ENCODE measurements around the gene LRRC8D.

DNA sequence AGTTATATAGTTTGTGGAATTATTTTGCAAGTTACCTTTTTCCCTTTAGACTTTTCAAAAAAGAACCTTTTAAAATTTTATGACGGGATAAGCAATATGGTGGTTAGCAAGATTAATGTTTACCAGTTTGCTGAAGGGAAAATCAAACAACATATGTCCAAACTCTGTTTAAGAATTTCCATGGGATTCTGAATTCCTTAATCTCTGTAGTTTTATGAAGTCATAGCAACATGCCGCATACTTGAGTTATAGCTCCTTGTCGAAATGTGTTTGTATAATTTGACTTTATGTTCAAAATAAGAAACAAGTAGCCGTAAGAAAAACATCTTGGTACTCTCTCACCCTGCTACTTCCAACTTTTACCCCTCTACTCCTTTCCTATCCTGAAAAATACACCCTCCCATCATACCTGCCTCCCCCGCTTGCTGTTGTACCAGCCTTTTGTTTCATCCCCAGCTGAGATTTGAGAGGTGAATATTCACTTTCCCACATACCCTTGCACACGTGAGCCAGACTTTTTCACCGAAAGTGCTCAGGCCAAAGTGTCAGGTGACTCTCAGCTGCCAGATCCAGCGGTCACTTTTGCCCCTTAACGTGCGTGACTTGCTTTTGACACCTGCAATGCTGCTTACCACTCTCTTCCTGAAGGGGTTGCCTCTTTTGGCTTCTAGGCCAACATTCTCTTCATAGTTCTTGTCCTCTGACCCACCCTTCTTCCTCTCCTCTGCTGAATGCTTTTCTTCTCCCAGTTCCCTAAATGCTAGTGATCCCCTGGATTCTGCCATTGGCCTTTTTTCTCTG is 90.6 kb downstream of the LRRC8D start:
- TF ChIP-seq POLR2A (IDR thresholded peaks at IDR 0.05; ENCODE audit: low read depth, low read length) (no peak), CEBPB (IDR thresholded peaks at IDR 0.05; ENCODE audit: low read depth, low read length) (no peak), RAD21 (IDR thresholded peaks at IDR 0.05; ENCODE audit: low read length) (no peak), SMC3 (IDR thresholded peaks at IDR 0.05; ENCODE audit: low read depth, low read length) (no peak), MAZ (IDR thresholded peaks at IDR 0.05; ENCODE audit: borderline replicate concordance, low read depth, low read length) (no peak), RFX5 (IDR thresholded peaks at IDR 0.05; ENCODE audit: low read depth, low read length) (no peak)
- TF ChIP-seq, protein P1, sequence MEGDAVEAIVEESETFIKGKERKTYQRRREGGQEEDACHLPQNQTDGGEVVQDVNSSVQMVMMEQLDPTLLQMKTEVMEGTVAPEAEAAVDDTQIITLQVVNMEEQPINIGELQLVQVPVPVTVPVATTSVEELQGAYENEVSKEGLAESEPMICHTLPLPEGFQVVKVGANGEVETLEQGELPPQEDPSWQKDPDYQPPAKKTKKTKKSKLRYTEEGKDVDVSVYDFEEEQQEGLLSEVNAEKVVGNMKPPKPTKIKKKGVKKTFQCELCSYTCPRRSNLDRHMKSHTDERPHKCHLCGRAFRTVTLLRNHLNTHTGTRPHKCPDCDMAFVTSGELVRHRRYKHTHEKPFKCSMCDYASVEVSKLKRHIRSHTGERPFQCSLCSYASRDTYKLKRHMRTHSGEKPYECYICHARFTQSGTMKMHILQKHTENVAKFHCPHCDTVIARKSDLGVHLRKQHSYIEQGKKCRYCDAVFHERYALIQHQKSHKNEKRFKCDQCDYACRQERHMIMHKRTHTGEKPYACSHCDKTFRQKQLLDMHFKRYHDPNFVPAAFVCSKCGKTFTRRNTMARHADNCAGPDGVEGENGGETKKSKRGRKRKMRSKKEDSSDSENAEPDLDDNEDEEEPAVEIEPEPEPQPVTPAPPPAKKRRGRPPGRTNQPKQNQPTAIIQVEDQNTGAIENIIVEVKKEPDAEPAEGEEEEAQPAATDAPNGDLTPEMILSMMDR (conservative IDR thresholded peaks at IDR 0.05; ENCODE audit: low read depth, low read length) = no peak
